ENCODE measurements around the gene SMIM27.
"Not testable (repeated sequence)": the region's sequence is repeated elsewhere in the genome, so short reads cannot be mapped to it uniquely, and the experiment has no call there.

DNA sequence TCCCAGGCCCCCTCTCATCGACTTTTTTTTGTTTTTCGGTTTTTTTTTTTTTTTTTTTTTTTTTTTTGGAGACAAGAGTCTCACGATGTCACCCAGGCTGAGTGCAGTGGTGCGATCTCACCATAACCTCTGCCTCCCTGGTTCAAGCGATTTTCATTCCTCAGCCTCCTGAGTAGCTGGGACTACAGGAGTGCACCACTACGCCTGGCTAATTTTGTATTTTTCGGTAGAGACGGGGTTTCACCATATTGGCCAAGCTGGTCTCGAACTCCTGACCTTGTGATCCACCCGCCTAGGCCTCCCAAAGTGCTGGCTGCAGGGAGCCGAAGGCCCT, 27.6 kb upstream of the SMIM27 start:
- TF ChIP-seq SMAD3 (CRISPR knock-in tag; IDR thresholded peaks at IDR 0.05; ENCODE audit: borderline replicate concordance); NR2C2 (CRISPR knock-in tag; IDR thresholded peaks at IDR 0.05); FOXK1 (CRISPR knock-in tag; IDR thresholded peaks at IDR 0.05); ZNF138 (CRISPR knock-in tag; conservative IDR thresholded peaks at IDR 0.05); NR1H2 (CRISPR knock-in tag; IDR thresholded peaks at IDR 0.05); ZNF121 (CRISPR knock-in tag; IDR thresholded peaks at IDR 0.05); MAX (CRISPR knock-in tag; IDR thresholded peaks at IDR 0.05): not testable (repeated sequence)
- TF ChIP-seq, protein P1, sequence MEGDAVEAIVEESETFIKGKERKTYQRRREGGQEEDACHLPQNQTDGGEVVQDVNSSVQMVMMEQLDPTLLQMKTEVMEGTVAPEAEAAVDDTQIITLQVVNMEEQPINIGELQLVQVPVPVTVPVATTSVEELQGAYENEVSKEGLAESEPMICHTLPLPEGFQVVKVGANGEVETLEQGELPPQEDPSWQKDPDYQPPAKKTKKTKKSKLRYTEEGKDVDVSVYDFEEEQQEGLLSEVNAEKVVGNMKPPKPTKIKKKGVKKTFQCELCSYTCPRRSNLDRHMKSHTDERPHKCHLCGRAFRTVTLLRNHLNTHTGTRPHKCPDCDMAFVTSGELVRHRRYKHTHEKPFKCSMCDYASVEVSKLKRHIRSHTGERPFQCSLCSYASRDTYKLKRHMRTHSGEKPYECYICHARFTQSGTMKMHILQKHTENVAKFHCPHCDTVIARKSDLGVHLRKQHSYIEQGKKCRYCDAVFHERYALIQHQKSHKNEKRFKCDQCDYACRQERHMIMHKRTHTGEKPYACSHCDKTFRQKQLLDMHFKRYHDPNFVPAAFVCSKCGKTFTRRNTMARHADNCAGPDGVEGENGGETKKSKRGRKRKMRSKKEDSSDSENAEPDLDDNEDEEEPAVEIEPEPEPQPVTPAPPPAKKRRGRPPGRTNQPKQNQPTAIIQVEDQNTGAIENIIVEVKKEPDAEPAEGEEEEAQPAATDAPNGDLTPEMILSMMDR (IDR thresholded peaks at IDR 0.05): not testable (repeated sequence)

Data from WTC11 (cell line).